GM19452 (cell line): ENCODE data around the gene KRTAP4-6.
"Not testable (repeated sequence)": the region's sequence is repeated elsewhere in the genome, so short reads cannot be mapped to it uniquely, and the experiment has no call there.

Experiments
- ATAC-seq: cut with Tn5 transposase; IDR thresholded peaks from one replicate; pipeline ENCODE4 v1.9.1; 2021; ENCODE audit not compliant: unreplicated experiment

The KRTAP4-6 gene

GRCh38 chr17:41107941-41108450, 32.3 kb downstream of the KRTAP4-6 start:
- no peak for ATAC-seq

DNA sequence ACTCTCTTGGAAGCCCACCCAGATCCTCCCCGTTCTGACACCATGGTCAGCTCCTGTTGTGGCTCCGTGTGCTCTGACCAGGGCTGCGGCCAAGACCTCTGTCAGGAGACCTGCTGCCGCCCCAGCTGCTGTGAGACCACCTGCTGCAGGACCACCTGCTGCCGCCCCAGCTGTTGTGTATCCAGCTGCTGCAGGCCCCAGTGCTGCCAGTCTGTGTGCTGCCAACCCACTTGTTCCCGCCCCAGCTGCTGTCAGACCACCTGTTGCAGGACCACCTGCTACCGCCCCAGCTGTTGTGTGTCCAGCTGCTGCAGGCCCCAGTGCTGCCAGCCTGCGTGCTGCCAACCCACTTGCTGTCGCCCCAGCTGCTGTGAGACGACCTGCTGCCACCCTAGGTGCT, 35.0 kb downstream of the KRTAP4-6 start, which contains the start of gene KRTAP4-9:
Gene KRTAP4-9, plus strand, starts transcription at position 43 of the 400 bp plus-strand sequence. Its CDS starts 0 bp downstream, at position 43.
- not testable (repeated sequence) for ATAC-seq

DNA sequence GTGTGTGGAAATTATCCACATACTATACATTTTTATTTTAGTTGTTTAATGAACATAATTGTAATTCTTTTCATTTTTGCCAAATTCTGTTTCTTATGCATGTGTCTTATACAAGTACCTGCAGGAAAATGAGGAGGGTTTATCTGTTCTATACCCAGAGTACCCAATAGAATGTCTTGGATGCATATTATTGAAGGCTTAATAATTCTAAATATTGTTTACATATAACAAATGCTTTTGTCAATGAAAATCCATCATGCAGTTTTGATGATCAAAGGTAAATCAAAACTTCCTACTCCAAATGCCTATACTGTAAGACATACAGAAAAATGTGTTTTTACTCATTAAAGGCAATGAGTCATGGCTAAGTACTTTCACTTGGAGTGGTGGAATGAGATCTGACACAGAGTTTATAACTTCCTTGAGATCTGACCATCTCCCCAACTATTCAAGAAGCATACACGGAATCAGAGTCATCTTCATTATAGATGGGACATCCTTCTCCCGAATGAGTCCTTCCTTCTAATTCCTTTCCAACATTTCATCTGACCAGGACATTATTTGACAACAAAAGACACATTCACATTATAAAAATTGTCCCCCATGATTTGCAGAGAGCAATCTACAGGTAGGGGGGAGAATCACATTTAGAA, 35.8 kb downstream of the KRTAP4-6 start:
- not testable (repeated sequence) for ATAC-seq

GRCh38 chr17:41103896-41104295, 36.4 kb downstream of the KRTAP4-6 start:
- ATAC-seq = no peak

GRCh38 chr17:41101586-41102259, 38.6 kb downstream of the KRTAP4-6 start, which contains the start of gene KRTAP4-16:
Gene KRTAP4-16, minus strand, starts transcription at chr17:41102209. Its CDS starts 0 bp downstream, at chr17:41102209.
- no peak for ATAC-seq

- ATAC-seq = not testable (repeated sequence)
Measured at GRCh38 chr17:41099682-41100480, 40.5 kb downstream of the KRTAP4-6 start.

GRCh38 chr17:41098481-41098880, 41.9 kb downstream of the KRTAP4-6 start:
- ATAC-seq = no peak

DNA sequence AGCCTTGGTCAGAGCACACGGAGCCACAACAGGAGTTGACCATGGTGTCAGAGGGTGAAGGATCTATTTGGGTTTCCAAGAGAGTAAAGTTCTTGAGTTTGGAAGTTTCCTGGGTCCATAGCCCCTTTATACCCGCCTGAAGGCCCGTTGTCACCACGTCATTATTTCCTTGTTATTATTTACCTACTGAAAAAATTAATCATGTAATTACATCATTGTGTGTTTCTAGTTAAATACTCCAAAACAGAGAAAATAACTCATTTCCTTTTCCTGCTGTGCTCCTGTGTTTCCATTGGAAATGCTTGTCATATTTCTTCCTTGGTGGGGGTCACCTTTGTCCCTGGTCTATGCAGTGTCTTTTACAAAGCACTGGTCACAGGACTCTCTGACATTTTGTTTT, 42.3 kb downstream of the KRTAP4-6 start, which contains the start of gene KRTAP4-8:
Gene KRTAP4-8, minus strand, starts transcription at position 101 of the 400 bp plus-strand sequence. Its CDS starts 58 bp downstream, at position 43.
- no peak for ATAC-seq

- ATAC-seq = no peak
Measured at GRCh38 chr17:41096055-41096454, 44.3 kb downstream of the KRTAP4-6 start.
